Measurements from ENCODE around the gene ESYT2.

DNA sequence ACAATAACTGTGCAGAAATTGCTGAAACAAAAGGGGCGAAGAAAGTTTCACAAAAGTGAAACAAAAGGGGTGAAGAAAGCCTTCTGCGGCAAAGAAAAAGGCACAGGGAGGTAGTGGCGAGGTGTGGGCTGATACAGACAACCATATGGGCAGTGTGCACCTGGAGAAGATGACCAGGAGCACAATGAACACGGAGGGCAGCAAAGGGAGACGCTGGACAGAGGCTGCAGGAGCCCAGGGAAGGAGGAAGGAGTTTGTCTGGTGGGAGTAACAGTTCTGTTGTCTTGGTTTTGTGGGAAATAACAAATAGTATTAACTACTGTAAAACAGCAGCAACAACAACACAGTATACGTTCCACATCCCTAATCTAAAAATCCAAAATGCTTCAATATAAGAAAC lies 42.4 kb downstream of the ESYT2 start:
- TF ChIP-seq, protein P1, sequence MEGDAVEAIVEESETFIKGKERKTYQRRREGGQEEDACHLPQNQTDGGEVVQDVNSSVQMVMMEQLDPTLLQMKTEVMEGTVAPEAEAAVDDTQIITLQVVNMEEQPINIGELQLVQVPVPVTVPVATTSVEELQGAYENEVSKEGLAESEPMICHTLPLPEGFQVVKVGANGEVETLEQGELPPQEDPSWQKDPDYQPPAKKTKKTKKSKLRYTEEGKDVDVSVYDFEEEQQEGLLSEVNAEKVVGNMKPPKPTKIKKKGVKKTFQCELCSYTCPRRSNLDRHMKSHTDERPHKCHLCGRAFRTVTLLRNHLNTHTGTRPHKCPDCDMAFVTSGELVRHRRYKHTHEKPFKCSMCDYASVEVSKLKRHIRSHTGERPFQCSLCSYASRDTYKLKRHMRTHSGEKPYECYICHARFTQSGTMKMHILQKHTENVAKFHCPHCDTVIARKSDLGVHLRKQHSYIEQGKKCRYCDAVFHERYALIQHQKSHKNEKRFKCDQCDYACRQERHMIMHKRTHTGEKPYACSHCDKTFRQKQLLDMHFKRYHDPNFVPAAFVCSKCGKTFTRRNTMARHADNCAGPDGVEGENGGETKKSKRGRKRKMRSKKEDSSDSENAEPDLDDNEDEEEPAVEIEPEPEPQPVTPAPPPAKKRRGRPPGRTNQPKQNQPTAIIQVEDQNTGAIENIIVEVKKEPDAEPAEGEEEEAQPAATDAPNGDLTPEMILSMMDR (IDR thresholded peaks at IDR 0.05): no peak
- TF ChIP-seq POLR2AphosphoS5 (IDR thresholded peaks at IDR 0.05) (no peak), POLR2A (IDR thresholded peaks at IDR 0.05) (no peak), EP300 (IDR thresholded peaks at IDR 0.05) (no peak)
